Measurements from ENCODE around the gene MORN3. TPM values are rescaled to one million over a fixed set of nuclear protein-coding genes. Genes with fewer than 3 reads are reported as not detected.
"Not testable (repeated sequence)": the region's sequence is repeated elsewhere in the genome, so short reads cannot be mapped to it uniquely, and the experiment has no call there.

The MORN3 gene
- total and polyA plus RNA-seq, 12 donors, result 0.05 to 0.41 (median 0.25) TPM; not detected in 5

DNA sequence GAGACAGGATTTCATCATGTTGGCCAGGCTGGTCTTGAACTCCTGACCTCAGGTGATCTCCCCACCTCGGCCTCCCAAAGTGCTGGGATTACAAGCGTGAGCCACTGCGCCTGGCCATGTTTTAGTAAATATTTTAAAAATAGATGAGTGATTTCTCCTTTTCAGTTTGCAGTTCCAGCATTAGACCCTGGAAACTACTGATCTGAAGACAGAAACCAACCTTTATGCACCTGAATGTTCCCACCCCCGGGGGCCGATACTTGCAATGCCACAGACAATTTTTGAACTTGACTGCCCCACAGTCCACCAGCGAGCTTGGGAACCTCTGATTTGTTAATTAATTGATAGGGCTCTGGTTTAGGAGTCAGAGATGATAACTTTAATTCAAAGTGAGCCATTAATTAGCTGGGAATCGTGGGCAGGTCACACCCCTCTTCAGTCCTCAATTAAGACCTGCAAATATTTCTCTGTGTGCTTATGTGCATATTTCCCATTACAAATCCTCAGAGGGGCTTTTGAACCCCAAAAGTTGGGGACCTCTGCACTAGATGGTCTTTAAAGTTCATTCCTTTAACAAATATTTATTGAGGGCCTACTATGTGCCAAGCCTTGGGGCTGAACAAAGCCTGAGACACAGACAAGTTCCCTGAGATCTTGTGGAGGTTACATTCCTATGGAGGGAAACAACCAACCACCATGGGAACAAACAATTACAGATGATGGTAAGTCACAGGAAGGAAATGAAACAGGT, 39.0 kb upstream of the MORN3 start:
- no peak for TF ChIP-seq POLR2A (IDR thresholded peaks at IDR 0.05)

GRCh38 chr12:121705514-121705913, 36.1 kb upstream of the MORN3 start:
- Histone ChIP-seq H3K4me1 (replicated peaks in 1 of 2) (no peaks in the 10 kb centered on the region), H3K27me3 (no peaks in the 10 kb centered on the region), H3K36me3 (replicated peaks in 1 of 2) (no peaks in the 10 kb centered on the region), H3K4me3 (no peak overlapping the region), H3K9me3 (replicated peaks in 1 of 3) (no peaks in the 10 kb centered on the region), H3K27ac (no peak overlapping the region)
- intact Hi-C loops (cut with DNase I), result no loop called here
- DNase-seq, result no peak
- TF ChIP-seq CTCF (IDR thresholded peaks at IDR 0.05) (no peak), POLR2A (IDR thresholded peaks at IDR 0.05) (no peak)

More for the DNA sequence above, 39.0 kb upstream of the MORN3 start:
- Histone ChIP-seq H3K4me3 (no peak overlapping the region), H3K27ac (no peak overlapping the region), H3K9me3 (replicated peaks in 1 of 3) (no peaks in the 10 kb centered on the region), H3K36me3 (replicated peaks in 1 of 2) (no peaks in the 10 kb centered on the region), H3K4me1 (replicated peaks in 1 of 2) (peaks cover 4 to 15% of the 10 kb centered on the region in 2 donors), H3K27me3 (no peaks in the 10 kb centered on the region)
- DNase-seq, result no peak
- WGBS, 4 donors, result 71 to 80% (median 79%) methylated on average over 7 of the region's 7 CpGs
- intact Hi-C loops (cut with DNase I), result no loop called here

DNA sequence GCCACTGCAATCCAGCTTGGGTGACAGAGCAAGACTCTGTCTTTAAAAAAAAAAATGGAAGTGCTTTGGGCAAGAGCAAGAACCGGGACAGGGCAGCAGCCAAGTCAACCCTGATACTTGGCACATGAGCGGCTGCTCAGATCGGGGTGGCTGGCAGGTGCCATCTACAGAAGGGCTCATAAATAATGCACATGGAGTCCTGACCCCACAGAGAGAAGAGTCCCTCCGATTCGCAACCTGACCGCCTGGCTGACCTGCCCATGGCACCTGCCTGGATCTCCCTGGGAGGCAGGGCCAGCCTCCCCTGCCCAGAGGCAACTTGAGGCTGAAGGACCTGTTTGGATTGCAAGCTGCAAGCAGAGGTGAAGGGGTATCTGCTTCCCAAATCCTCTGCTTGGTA, 33.5 kb upstream of the MORN3 start:
- intact Hi-C loops (cut with DNase I), result loop anchor here in 1 of 2 donors (5.0 kb wide), 1 partner anchor 89 kb away; the partner anchor contains the start of gene RHOF
- Histone ChIP-seq H3K27ac (no peak overlapping the region), H3K9me3 (replicated peaks in 1 of 3) (no peaks in the 10 kb centered on the region), H3K4me3 (no peak overlapping the region), H3K27me3 (no peaks in the 10 kb centered on the region), H3K4me1 (replicated peaks in 1 of 2) (no peaks in the 10 kb centered on the region), H3K36me3 (replicated peaks in 1 of 2) (no peaks in the 10 kb centered on the region)
- no peak for DNase-seq
- 90 to 96% (median 91%) methylated on average over 6 of the region's 6 CpGs for WGBS, 4 donors
- TF ChIP-seq CTCF (IDR thresholded peaks at IDR 0.05), result no peak
- TF ChIP-seq POLR2A (IDR thresholded peaks at IDR 0.05), result no peak

GRCh38 chr12:121701667-121702277, 32.3 kb upstream of the MORN3 start:
- intact Hi-C loops (cut with DNase I), result loop anchor here in 1 of 2 donors (5.0 kb wide), 1 partner anchor 91 kb away; the partner anchor contains the start of gene RHOF
- Histone ChIP-seq H3K27ac (no peak overlapping the region), H3K27me3 (no peaks in the 10 kb centered on the region), H3K36me3 (replicated peaks in 1 of 2) (no peaks in the 10 kb centered on the region), H3K4me3 (no peak overlapping the region), H3K9me3 (replicated peaks in 1 of 3) (no peaks in the 10 kb centered on the region), H3K4me1 (replicated peaks in 1 of 2) (no peaks in the 10 kb centered on the region)
- 81 to 90% (median 83%) methylated on average over 3 of the region's 3 CpGs for WGBS, 4 donors
- TF ChIP-seq POLR2A (IDR thresholded peaks at IDR 0.05), result no peak
- no peak for TF ChIP-seq CTCF (IDR thresholded peaks at IDR 0.05)
- no peak for DNase-seq

GRCh38 chr12:121697861-121698260, 28.4 kb upstream of the MORN3 start:
- not testable (repeated sequence) for H3K27ac ChIP-seq; H3K27me3 ChIP-seq; DNase-seq; H3K36me3 ChIP-seq (replicated peaks in 1 of 2); H3K9me3 ChIP-seq (replicated peaks in 1 of 3); H3K4me3 ChIP-seq; H3K4me1 ChIP-seq (replicated peaks in 1 of 2)
- WGBS, 4 donors, result 59 to 73% (median 63%) methylated on average over 6 of the region's 6 CpGs
- intact Hi-C loops (cut with DNase I), result loop anchor here (2.0 to 10.0 kb wide), 2 partner anchors 75 to 187 kb away; partner anchors contain the start of gene PSMD9 (in 1 of the 2)

Measured in adrenal gland (tissue), 12 donors.